Brain microvascular endothelial cell (primary cell): Measurements from ENCODE around the gene SH3PXD2A.
A peak's percentile ranks its signal among the peaks of the same experiment; 100 is the strongest.
"Not testable (repeated sequence)": the region's sequence is repeated elsewhere in the genome, so short reads cannot be mapped to it uniquely, and the experiment has no call there.

Source experiments
- DNase-seq: peaks from one replicate; pipeline ENCODE4 v3.0.0-alpha.2; 2020
- H3K27ac ChIP-seq: fragments of 250-450 bp; sonication (Bioruptor Pico); 2 replicates; pipeline ENCODE4 v1.5.1; 2020; ENCODE audit warnings: mild to moderate bottlenecking, moderate library complexity
- H3K27me3 ChIP-seq: fragments of 250-450 bp; sonication (Bioruptor Pico); replicated peaks from 2 replicates; pipeline ENCODE4 v1.5.1; 2020; ENCODE audit warnings: mild to moderate bottlenecking
- H3K36me3 ChIP-seq: fragments of 250-450 bp; sonication (Bioruptor Pico); replicated peaks from 2 replicates; pipeline ENCODE4 v1.5.1; 2020; ENCODE audit warnings: mild to moderate bottlenecking
- H3K4me3 ChIP-seq: 2 replicates; pipeline ENCODE4 v1.5.1; 2011; ENCODE audit warnings: low read depth, mild to moderate bottlenecking, control low read depth, low read length, moderate library complexity
- CTCF ChIP-seq: IDR thresholded peaks from 2 replicates; pipeline ENCODE4 v1.5.1; 2011; ENCODE audit warnings: low read depth, mild to moderate bottlenecking, moderate library complexity, low read length, control low read depth, inconsistent platforms; ENCODE audit errors: missing control alignments
- in situ Hi-C: cut with HindIII; loops from 2 replicates; pipeline ENCODE4 v1.10.0; 2017; ENCODE audit warnings: low sequenced_read_pairs, low pct_ligation_motif_present

SH3PXD2A gene

GRCh38 chr10:103780242-103781149 is 74.9 kb downstream of the SH3PXD2A start:
- no peaks in the 10 kb centered on the region for H3K27me3 ChIP-seq
- no peak for TF ChIP-seq CTCF
- no peak overlapping the region for H3K4me3 ChIP-seq
- in situ Hi-C loops, result no loop called here
- H3K36me3 ChIP-seq, result no peaks in the 10 kb centered on the region
- DNase-seq, result no peak
- no peak overlapping the region for H3K27ac ChIP-seq

GRCh38 chr10:103778358-103779139 is 76.8 kb downstream of the SH3PXD2A start:
- Histone ChIP-seq H3K27me3 (no peaks in the 10 kb centered on the region), H3K4me3 (no peak overlapping the region), H3K36me3 (no peaks in the 10 kb centered on the region), H3K27ac (no peak overlapping the region)
- no peak for TF ChIP-seq CTCF
- in situ Hi-C loops, result no loop called here
- DNase-seq, result no peak

- in situ Hi-C loops, result no loop called here
- no peak for DNase-seq
- Histone ChIP-seq H3K36me3 (no peaks in the 10 kb centered on the region), H3K27me3 (no peaks in the 10 kb centered on the region), H3K27ac (no peak overlapping the region), H3K4me3 (no peak overlapping the region)
- TF ChIP-seq CTCF, result no peak
Measured at GRCh38 chr10:103776878-103777591, 78.3 kb downstream of the SH3PXD2A start.

GRCh38 chr10:103775776-103776175 is 79.6 kb downstream of the SH3PXD2A start:
- H3K27ac ChIP-seq, result no peak overlapping the region
- TF ChIP-seq CTCF, result no peak
- H3K27me3 ChIP-seq, result no peaks in the 10 kb centered on the region
- H3K36me3 ChIP-seq, result no peaks in the 10 kb centered on the region
- DNase-seq, result no peak
- H3K4me3 ChIP-seq, result no peak overlapping the region
- in situ Hi-C loops, result no loop called here

GRCh38 chr10:103772846-103773245 is 82.5 kb downstream of the SH3PXD2A start:
- H3K36me3 ChIP-seq, in situ Hi-C loops, H3K27me3 ChIP-seq, DNase-seq: not testable (repeated sequence)
- peak overlapping the region; percentile 29 for H3K27ac ChIP-seq
- peak overlapping the region; percentile 43 for H3K4me3 ChIP-seq
